Activated naive CD8-positive, alpha-beta T cell treated with anti-CD3 and anti-CD28 coated beads, Interleukin-2, amount 10 ng/mL, durations not matched to agents 7 days and 5 days (primary cell): Measurements from ENCODE around the gene NDNF. TPM values are rescaled to one million over a fixed set of nuclear protein-coding genes. Genes with fewer than 3 reads are reported as not detected.

Source experiments
- ATAC-seq: fragments of 150-1000 bp; cut with Tn5 transposase; one replicate; pipeline ENCODE4 v1.10.0; 2021; ENCODE audit warnings: low read depth, moderate library complexity
- POLR2A ChIA-PET: fragments of 350-600 bp; sonication (Branson Sonifier 250); formaldehyde crosslinking; loops from one replicate; lab custom pipeline; 2021; ENCODE audit warnings: antibody characterized with exemption; lab: Charles Lee
- DNase-seq: peaks from one replicate; pipeline ENCODE4 v3.0.0; 2021
- H3K27ac Mint-ChIP-seq: one replicate; pipeline ENCODE4 v1.8.0; 2022; ENCODE audit warnings: mild to moderate bottlenecking, mixed read lengths
- H3K27me3 Mint-ChIP-seq: one replicate; pipeline ENCODE4 v1.8.0; 2022; ENCODE audit warnings: mild to moderate bottlenecking, moderate library complexity, mixed read lengths
- H3K36me3 Mint-ChIP-seq: one replicate; pipeline ENCODE4 v1.8.0; 2021; ENCODE audit warnings: mild to moderate bottlenecking, mixed read lengths
- H3K4me1 Mint-ChIP-seq: one replicate; pipeline ENCODE4 v1.8.0; 2021; ENCODE audit warnings: mixed read lengths
- H3K4me3 Mint-ChIP-seq: one replicate; pipeline ENCODE4 v1.8.0; 2022; ENCODE audit warnings: mild to moderate bottlenecking, moderate library complexity, mixed read lengths
- H3K9me3 Mint-ChIP-seq: one replicate; pipeline ENCODE4 v1.8.0; 2021; ENCODE audit warnings: mixed read lengths
- total RNA-seq, 2 experiments: library from RNA; stranded (reverse); gene quantifications; one replicate each; pipeline ENCODE4 v1.2.3, GENCODE V29; 2021

Gene NDNF
- total RNA-seq, 2 experiments from 2014 or later: 0.11 to 0.17 TPM

- H3K36me3 Mint-ChIP-seq: no peaks in the 10 kb centered on the region
- peaks cover 3% of the 10 kb centered on the region for H3K27me3 Mint-ChIP-seq
- no peak for DNase-seq
- no peaks in the 10 kb centered on the region for H3K4me1 Mint-ChIP-seq
- POLR2A ChIA-PET: no interaction called here
- no peak overlapping the region for H3K4me3 Mint-ChIP-seq
- no peaks in the 10 kb centered on the region for H3K9me3 Mint-ChIP-seq
- ATAC-seq: no peak
- no peak overlapping the region for H3K27ac Mint-ChIP-seq
Observed at GRCh38 chr4:121025540-121025939, 46.8 kb downstream of the NDNF start.

GRCh38 chr4:121018543-121018942 lies 53.8 kb downstream of the NDNF start:
- H3K4me3 Mint-ChIP-seq: no peak overlapping the region
- no peaks in the 10 kb centered on the region for H3K4me1 Mint-ChIP-seq
- ATAC-seq (no peak), DNase-seq (no peak)
- peaks cover 3% of the 10 kb centered on the region for H3K9me3 Mint-ChIP-seq
- POLR2A ChIA-PET: no interaction called here
- H3K36me3 Mint-ChIP-seq: peaks cover 4% of the 10 kb centered on the region
- no peak overlapping the region for H3K27ac Mint-ChIP-seq
- no peaks in the 10 kb centered on the region for H3K27me3 Mint-ChIP-seq

- no peaks in the 10 kb centered on the region for H3K4me1 Mint-ChIP-seq
Observed at GRCh38 chr4:121016611-121017010, 55.7 kb downstream of the NDNF start.

GRCh38 chr4:121015421-121015820 lies 56.9 kb downstream of the NDNF start:
- Mint-ChIP-seq H3K27ac (no peak overlapping the region), H3K9me3 (peaks cover 3% of the 10 kb centered on the region), H3K4me3 (no peak overlapping the region), H3K36me3 (peaks cover 5% of the 10 kb centered on the region), H3K27me3 (no peaks in the 10 kb centered on the region), H3K4me1 (peaks cover 2% of the 10 kb centered on the region)
- POLR2A ChIA-PET: no interaction called here
- ATAC-seq: no peak
- DNase-seq: no peak

More at GRCh38 chr4:121016611-121017010, 55.7 kb downstream of the NDNF start:
- Mint-ChIP-seq H3K27me3 (no peaks in the 10 kb centered on the region), H3K27ac (no peak overlapping the region), H3K4me3 (no peak overlapping the region), H3K9me3 (peaks cover 3% of the 10 kb centered on the region), H3K36me3 (peaks cover 5% of the 10 kb centered on the region)
- DNase-seq (no peak), ATAC-seq (no peak)
- POLR2A ChIA-PET: no interaction called here

- DNase-seq: no peak
- H3K9me3 Mint-ChIP-seq: peaks cover 3% of the 10 kb centered on the region
- no peak for ATAC-seq
- POLR2A ChIA-PET: no interaction called here
- no peak overlapping the region for H3K4me3 Mint-ChIP-seq
- H3K27ac Mint-ChIP-seq: no peak overlapping the region
- H3K36me3 Mint-ChIP-seq: peaks cover 5% of the 10 kb centered on the region
- H3K27me3 Mint-ChIP-seq: no peaks in the 10 kb centered on the region
- H3K4me1 Mint-ChIP-seq: peaks cover 10% of the 10 kb centered on the region
Observed at GRCh38 chr4:121014544-121014943, 57.8 kb downstream of the NDNF start.

GRCh38 chr4:121011780-121012340 lies 60.5 kb downstream of the NDNF start:
- Mint-ChIP-seq H3K4me3 (no peak overlapping the region), H3K27ac (no peak overlapping the region), H3K27me3 (no peaks in the 10 kb centered on the region), H3K36me3 (peaks cover 5% of the 10 kb centered on the region), H3K9me3 (peaks cover 3% of the 10 kb centered on the region), H3K4me1 (peaks cover 12% of the 10 kb centered on the region)
- ATAC-seq: no peak
- POLR2A ChIA-PET: no interaction called here
- no peak for DNase-seq

- Mint-ChIP-seq H3K27me3 (no peaks in the 10 kb centered on the region), H3K9me3 (peaks cover 3% of the 10 kb centered on the region), H3K36me3 (peaks cover 5% of the 10 kb centered on the region), H3K27ac (no peak overlapping the region), H3K4me1 (peaks cover 12% of the 10 kb centered on the region), H3K4me3 (no peak overlapping the region)
- DNase-seq (no peak), ATAC-seq (no peak)
- POLR2A ChIA-PET: no interaction called here
Observed at GRCh38 chr4:121011138-121011537, 61.2 kb downstream of the NDNF start.

GRCh38 chr4:121009578-121010478 lies 62.5 kb downstream of the NDNF start:
- H3K27ac Mint-ChIP-seq: peak overlapping the region; percentile 10
- H3K9me3 Mint-ChIP-seq: peaks cover 5% of the 10 kb centered on the region
- H3K36me3 Mint-ChIP-seq: peaks cover 4% of the 10 kb centered on the region
- no peaks in the 10 kb centered on the region for H3K27me3 Mint-ChIP-seq
- ATAC-seq (peak; percentile 66), DNase-seq (no peak)
- H3K4me1 Mint-ChIP-seq: peaks cover 12% of the 10 kb centered on the region
- POLR2A ChIA-PET: interaction anchor here (1.0 kb wide), 1 partner anchor 298 kb away, joined by 3 read pairs; no protein-coding TSS in a partner anchor
- H3K4me3 Mint-ChIP-seq: peak overlapping the region; percentile 41

- ATAC-seq: no peak
- H3K4me3 Mint-ChIP-seq: no peak overlapping the region
- H3K27me3 Mint-ChIP-seq: no peaks in the 10 kb centered on the region
- peaks cover 1% of the 10 kb centered on the region for H3K36me3 Mint-ChIP-seq
- no peak overlapping the region for H3K27ac Mint-ChIP-seq
- H3K4me1 Mint-ChIP-seq: peaks cover 12% of the 10 kb centered on the region
- POLR2A ChIA-PET: no interaction called here
- H3K9me3 Mint-ChIP-seq: peaks cover 7% of the 10 kb centered on the region
- DNase-seq: no peak
Observed at GRCh38 chr4:121007660-121008059, 64.7 kb downstream of the NDNF start.

- Mint-ChIP-seq H3K27me3 (no peaks in the 10 kb centered on the region), H3K27ac (no peak overlapping the region), H3K4me1 (no peaks in the 10 kb centered on the region), H3K9me3 (peaks cover 9% of the 10 kb centered on the region), H3K4me3 (no peak overlapping the region), H3K36me3 (peaks cover 1% of the 10 kb centered on the region)
- no peak for DNase-seq
- POLR2A ChIA-PET: no interaction called here
- no peak for ATAC-seq
Observed at GRCh38 chr4:121003863-121004262, 68.5 kb downstream of the NDNF start.

GRCh38 chr4:120995266-120996010 lies 76.9 kb downstream of the NDNF start:
- Mint-ChIP-seq H3K4me3 (no peak overlapping the region), H3K36me3 (no peaks in the 10 kb centered on the region), H3K27me3 (no peaks in the 10 kb centered on the region), H3K4me1 (peaks cover 3% of the 10 kb centered on the region), H3K9me3 (peaks cover 7% of the 10 kb centered on the region), H3K27ac (no peak overlapping the region)
- DNase-seq (no peak), ATAC-seq (no peak)
- POLR2A ChIA-PET: no interaction called here

- no peak for DNase-seq
- no peak overlapping the region for H3K4me3 Mint-ChIP-seq
- H3K9me3 Mint-ChIP-seq: peaks cover 7% of the 10 kb centered on the region
- POLR2A ChIA-PET: no interaction called here
- no peaks in the 10 kb centered on the region for H3K36me3 Mint-ChIP-seq
- no peak overlapping the region for H3K27ac Mint-ChIP-seq
- no peak for ATAC-seq
- peaks cover 3% of the 10 kb centered on the region for H3K4me1 Mint-ChIP-seq
- no peaks in the 10 kb centered on the region for H3K27me3 Mint-ChIP-seq
Observed at GRCh38 chr4:120994521-120994920, 77.8 kb downstream of the NDNF start.

GRCh38 chr4:120991885-120992284 lies 80.5 kb downstream of the NDNF start:
- Mint-ChIP-seq H3K36me3 (no peaks in the 10 kb centered on the region), H3K27ac (no peak overlapping the region), H3K9me3 (peaks cover 4% of the 10 kb centered on the region), H3K4me3 (no peak overlapping the region), H3K4me1 (peaks cover 3% of the 10 kb centered on the region), H3K27me3 (no peaks in the 10 kb centered on the region)
- ATAC-seq (no peak), DNase-seq (no peak)
- POLR2A ChIA-PET: no interaction called here
